ENCODE results near the gene CDC7. TPM values are rescaled to one million over a fixed set of nuclear protein-coding genes. Genes with fewer than 3 reads are reported as not detected.

The CDC7 gene
- total RNA-seq, 2 donors from 2014 or later = 41.7 to 44.7 TPM

- no peak for DNase-seq
- Mint-ChIP-seq H3K27ac (no peak overlapping the region), H3K4me3 (no peak overlapping the region), H3K9me3 (no peaks in the 10 kb centered on the region), H3K4me1 (no peaks in the 10 kb centered on the region), H3K36me3 (ENCODE audit: low read depth) (no peaks in the 10 kb centered on the region), H3K27me3 (ENCODE audit: insufficient read depth) (no peaks in the 10 kb centered on the region)
- Histone ChIP-seq H3K27me3 (ENCODE audit: control insufficient read depth, insufficient read depth, low read length, poor library complexity, severe bottlenecking) (no peaks in the 10 kb centered on the region), H3K27ac (ENCODE audit: low read depth, low read length) (no peak overlapping the region), H3K9ac (ENCODE audit: extremely low read depth, low read length, poor library complexity, severe bottlenecking) (no peak overlapping the region), H3K9me3 (ENCODE audit: control insufficient read depth, low read length) (no peaks in the 10 kb centered on the region), H3K36me3 (ENCODE audit: control insufficient read depth, insufficient read depth, low read length) (no peaks in the 10 kb centered on the region), H3K4me3 (ENCODE audit: low read length) (no peak overlapping the region), H3K4me1 (ENCODE audit: control insufficient read depth, insufficient read depth, low read length) (no peaks in the 10 kb centered on the region)
- 83 to 95% methylated on average over 1 of the region's 1 CpG for WGBS, 2 experiments (ENCODE audit: insufficient coverage in 1 of 2, insufficient read length in 1 of 2)
- no peak for TF ChIP-seq CTCF (conservative IDR thresholded peaks at IDR 0.05)
These were observed 10.2 kb upstream of the CDC7 start for GRCh38 chr1:91490501-91490900.

GRCh38 chr1:91498035-91498434 is 2.6 kb upstream of the CDC7 start:
- Histone ChIP-seq H3K9me3 (ENCODE audit: control insufficient read depth, low read length) (no peaks in the 10 kb centered on the region), H3K9ac (ENCODE audit: extremely low read depth, low read length, poor library complexity, severe bottlenecking) (no peak overlapping the region), H3K27me3 (ENCODE audit: control insufficient read depth, insufficient read depth, low read length, poor library complexity, severe bottlenecking) (no peaks in the 10 kb centered on the region), H3K4me1 (ENCODE audit: control insufficient read depth, insufficient read depth, low read length) (peaks cover 4% of the 10 kb centered on the region), H3K4me3 (ENCODE audit: low read length) (no peak overlapping the region), H3K36me3 (ENCODE audit: control insufficient read depth, insufficient read depth, low read length) (no peaks in the 10 kb centered on the region), H3K27ac (ENCODE audit: low read depth, low read length) (no peak overlapping the region)
- Mint-ChIP-seq H3K27ac (no peak overlapping the region), H3K4me1 (peaks cover 16% of the 10 kb centered on the region), H3K27me3 (ENCODE audit: insufficient read depth) (no peaks in the 10 kb centered on the region), H3K36me3 (ENCODE audit: low read depth) (peaks cover 4% of the 10 kb centered on the region), H3K4me3 (no peak overlapping the region), H3K9me3 (no peaks in the 10 kb centered on the region)
- no peak for TF ChIP-seq CTCF (conservative IDR thresholded peaks at IDR 0.05)
- WGBS, 2 experiments (ENCODE audit: insufficient coverage in 1 of 2, insufficient read length in 1 of 2) = 97 to 100% methylated on average over 1 to 2 of the region's 2 CpGs
- no peak for DNase-seq

GRCh38 chr1:91498498-91499245 is 2.0 kb upstream of the CDC7 start:
- DNase-seq = no peak
- Histone ChIP-seq H3K4me1 (ENCODE audit: control insufficient read depth, insufficient read depth, low read length) (peaks cover 4% of the 10 kb centered on the region), H3K27me3 (ENCODE audit: control insufficient read depth, insufficient read depth, low read length, poor library complexity, severe bottlenecking) (no peaks in the 10 kb centered on the region), H3K36me3 (ENCODE audit: control insufficient read depth, insufficient read depth, low read length) (no peaks in the 10 kb centered on the region), H3K4me3 (ENCODE audit: low read length) (no peak overlapping the region), H3K9ac (ENCODE audit: extremely low read depth, low read length, poor library complexity, severe bottlenecking) (no peak overlapping the region), H3K9me3 (ENCODE audit: control insufficient read depth, low read length) (no peaks in the 10 kb centered on the region), H3K27ac (ENCODE audit: low read depth, low read length) (no peak overlapping the region)
- H3K27me3 Mint-ChIP-seq (ENCODE audit: insufficient read depth) = no peaks in the 10 kb centered on the region
- H3K27ac Mint-ChIP-seq = no peak overlapping the region
- H3K36me3 Mint-ChIP-seq (ENCODE audit: low read depth) = peaks cover 4% of the 10 kb centered on the region
- TF ChIP-seq CTCF (conservative IDR thresholded peaks at IDR 0.05) = no peak
- H3K9me3 Mint-ChIP-seq = no peaks in the 10 kb centered on the region
- H3K4me3 Mint-ChIP-seq = no peak overlapping the region
- 93 to 97% methylated on average over 6 of the region's 6 CpGs for WGBS, 2 experiments (ENCODE audit: insufficient coverage in 1 of 2, insufficient read length in 1 of 2)
- peaks cover 17% of the 10 kb centered on the region for H3K4me1 Mint-ChIP-seq
